B cell (primary cell): Measurements from ENCODE around the gene MUC4. TPM values are rescaled to one million over a fixed set of nuclear protein-coding genes. Genes with fewer than 3 reads are reported as not detected.
"Not testable (repeated sequence)": the region's sequence is repeated elsewhere in the genome, so short reads cannot be mapped to it uniquely, and the experiment has no call there.

Source experiments
- ATAC-seq: fragments of 200-7000 bp; cut with Tn5 transposase; one replicate; pipeline ENCODE4 v1.10.0; 2021; ENCODE audit warnings: low read depth, mild to moderate bottlenecking, moderate number of reproducible peaks, moderate library complexity
- CTCF ChIA-PET: fragments of 350-600 bp; sonication (Branson Sonifier 250); formaldehyde crosslinking; loops from one replicate; lab custom pipeline; 2021; ENCODE audit warnings: antibody characterized with exemption, inconsistent platforms; lab: Charles Lee
- POLR2A ChIA-PET: fragments of 350-600 bp; sonication (Branson Sonifier 250); formaldehyde crosslinking; loops from one replicate; lab custom pipeline; 2021; ENCODE audit warnings: antibody characterized with exemption; lab: Charles Lee
- DNase-seq: peaks from one replicate; pipeline ENCODE4 v3.0.0; 2013
- H2AFZ ChIP-seq: 2 replicates; pipeline ENCODE4 v1.6.1; 2012; ENCODE audit warnings: mild to moderate bottlenecking, low read depth, low read length; ENCODE audit not compliant: insufficient read depth, poor library complexity, severe bottlenecking
- H3K27ac ChIP-seq, 2 donors: 1 replicate in 1 of 2; 2 replicates in 1 of 2; pipeline ENCODE4 v1.5.1; 2012 to 2013; ENCODE audit warnings: low read length in 2 of 2, mild to moderate bottlenecking in 2 of 2, moderate library complexity in 1 of 2
- H3K27me3 ChIP-seq, 4 experiments: fragments of 200-600 bp in 1 of 4; sonication (generic) in 1 of 4; replicated peaks in 1 of 4; 1 replicate in 2 of 4; 2 replicates in 2 of 4; pipeline versions ENCODE4 v1.6.1 to v1.7.0; 2013 to 2016; ENCODE audit warnings: low read length in 3 of 4, mild to moderate bottlenecking in 2 of 4, mixed read lengths in 1 of 4, moderate library complexity in 1 of 4; ENCODE audit not compliant: insufficient read depth in 4 of 4, control insufficient read depth in 3 of 4; ENCODE audit errors: control extremely low read depth in 1 of 4
- H3K36me3 ChIP-seq, 2 experiments: replicated peaks in 1 of 2; 1 replicate in 1 of 2; 2 replicates in 1 of 2; pipeline versions ENCODE4 v1.6.1 to v1.7.1; 2013; ENCODE audit warnings: low read length in 1 of 2; ENCODE audit not compliant: insufficient read depth in 2 of 2, control insufficient read depth in 1 of 2; ENCODE audit errors: control extremely low read depth in 1 of 2, extremely low read depth in 1 of 2
- H3K4me1 ChIP-seq, 2 donors: fragments of 200-600 bp in 1 of 2; sonication (generic) in 1 of 2; 1 replicate in 1 of 2; 2 replicates in 1 of 2; pipeline versions ENCODE4 v1.5.1 to v1.6.1; 2013 to 2017; ENCODE audit warnings: low read length in 2 of 2; ENCODE audit not compliant: control insufficient read depth in 2 of 2, insufficient read depth in 2 of 2
- H3K4me2 ChIP-seq: replicated peaks from 2 replicates; pipeline ENCODE3; 2012; ENCODE audit warnings: mild to moderate bottlenecking, low read depth, low read length; ENCODE audit not compliant: poor library complexity, severe bottlenecking
- H3K4me3 ChIP-seq, 5 experiments: fragments of 200-600 bp in 1 of 5; sonication (generic) in 1 of 5; 1 replicate in 3 of 5; 2 replicates in 2 of 5; pipeline versions ENCODE4 v1.5.1 to v1.7.0; 2011 to 2016; ENCODE audit warnings: low read length in 4 of 5, mild to moderate bottlenecking in 4 of 5, low read depth in 2 of 5, control low read depth in 1 of 5, moderate library complexity in 1 of 5; ENCODE audit not compliant: insufficient read depth in 1 of 5; ENCODE audit errors: control extremely low read depth in 1 of 5, extremely low read depth in 1 of 5
- H3K79me2 ChIP-seq: fragments of 200-600 bp; sonication (generic); one replicate; pipeline ENCODE4 v1.6.0; 2016; ENCODE audit warnings: low read length; ENCODE audit not compliant: control insufficient read depth, insufficient read depth
- H3K9ac ChIP-seq: fragments of 200-600 bp; sonication (generic); 2 replicates; pipeline ENCODE4 v1.6.1; 2017; ENCODE audit warnings: mild to moderate bottlenecking, low read length, moderate library complexity
- H3K9me3 ChIP-seq, 3 donors: one replicate each; pipeline versions ENCODE4 v1.6.1 to v1.7.1; 2013; ENCODE audit warnings: low read length in 2 of 3; ENCODE audit not compliant: control insufficient read depth in 2 of 3, insufficient read depth in 1 of 3; ENCODE audit errors: control extremely low read depth in 1 of 3
- H4K20me1 ChIP-seq: 2 replicates; pipeline ENCODE4 v1.6.0; 2012; ENCODE audit warnings: mild to moderate bottlenecking, low read length; ENCODE audit not compliant: insufficient read depth, control insufficient read depth, poor library complexity, severe bottlenecking
- H3K27ac Mint-ChIP-seq: one replicate; pipeline ENCODE4 v1.8.0; 2021; ENCODE audit warnings: mixed read lengths
- H3K27me3 Mint-ChIP-seq: one replicate; pipeline ENCODE4 v1.8.0; 2021; ENCODE audit warnings: mixed read lengths
- H3K4me1 Mint-ChIP-seq: one replicate; pipeline ENCODE4 v1.8.0; 2021; ENCODE audit warnings: mixed read lengths
- H3K4me3 Mint-ChIP-seq: one replicate; pipeline ENCODE4 v1.8.0; 2021; ENCODE audit warnings: mixed read lengths
- H3K9me3 Mint-ChIP-seq: one replicate; pipeline ENCODE4 v1.8.0; 2022; ENCODE audit warnings: mixed read lengths; ENCODE audit not compliant: insufficient read depth
- CTCF ChIP-seq: fragments of 200-600 bp; IDR thresholded peaks from one replicate; pipeline ENCODE4 v1.8.0; 2022; ENCODE audit warnings: antibody characterized with exemption, mild to moderate bottlenecking
- EZH2 ChIP-seq: IDR thresholded peaks from 2 replicates; pipeline ENCODE4 v1.6.1; 2012; ENCODE audit warnings: borderline replicate concordance, low read depth, mild to moderate bottlenecking, moderate library complexity, low read length; ENCODE audit not compliant: insufficient read depth, poor library complexity, severe bottlenecking
- WGBS: methylation state at CpG from one replicate; pipeline ENCODE4 v1.1.5; 2013; ENCODE audit warnings: missing lambda C conversion rate; ENCODE audit not compliant: insufficient coverage; 5-methylcytosine and 5-hydroxymethylcytosine counted together
- intact Hi-C: fragments of 100-400 bp; cut with micrococcal nuclease; formaldehyde crosslinking; loops from one replicate; pipeline ENCODE4 v1.10.0; 2022
- polyA plus RNA-seq: library from polyadenylated mRNA; depleted of rRNA; stranded (reverse); fragments of >200 nt; gene quantifications from 2 replicates; pipeline ENCODE4 v1.2.3, GENCODE V29; 2012
- total RNA-seq, 2 donors: library from RNA; stranded (reverse); fragments of 120-200 nt in 1 of 2; gene quantifications; 1 replicate in 1 of 2; 2 replicates in 1 of 2; pipeline versions ENCODE4 v1.2.3 to v1.2.4, GENCODE V29; 2013 to 2022

The MUC4 gene
- total and polyA plus RNA-seq, 2 donors (not counting 1 experiment from before 2014, with no cell fraction given), result 0.22 to 1.2 TPM

- Mint-ChIP-seq H3K4me3 (no peak overlapping the region), H3K4me1 (no peaks in the 10 kb centered on the region), H3K9me3 (no peaks in the 10 kb centered on the region), H3K27me3 (peaks cover 14% of the 10 kb centered on the region), H3K27ac (no peak overlapping the region)
- Histone ChIP-seq H4K20me1 (no peaks in the 10 kb centered on the region), H3K4me1 (no peaks in the 10 kb centered on the region), H3K4me3 (no peak overlapping the region), H3K36me3 (no peaks in the 10 kb centered on the region), H3K27me3 (peaks cover 0 to 4% (median 2%) of the 10 kb centered on the region in 4 experiments), H3K79me2 (no peaks in the 10 kb centered on the region), H3K27ac (no peak overlapping the region), H3K4me2 (no peak overlapping the region), H3K9ac (no peak overlapping the region), H3K9me3 (no peaks in the 10 kb centered on the region), H2AFZ (no peak overlapping the region)
- TF ChIP-seq EZH2 (no peak), CTCF (no peak)
- 95% methylated on average over 15 of the region's 21 CpGs for WGBS
- CTCF ChIA-PET, result interaction anchor here (1.4 kb wide), 1 partner anchor 33 kb away, joined by 4 read pairs; no protein-coding TSS in a partner anchor
- intact Hi-C loops, result no loop called here
- DNase-seq, result no peak
- no peak for ATAC-seq
- POLR2A ChIA-PET, result no interaction called here
Observed at GRCh38 chr3:195818301-195818700, 6.6 kb upstream of the MUC4 start.

- no peaks in the 10 kb centered on the region for H3K4me1 Mint-ChIP-seq
- POLR2A ChIA-PET, result no interaction called here
- H3K27me3 ChIP-seq, result peaks cover 0 to 4% (median 2%) of the 10 kb centered on the region in 4 experiments
- CTCF ChIA-PET, result no interaction called here
- H4K20me1 ChIP-seq, result no peaks in the 10 kb centered on the region
- H2AFZ ChIP-seq, result no peak overlapping the region
- no peak overlapping the region for H3K27ac ChIP-seq
- intact Hi-C loops, result no loop called here
- no peak overlapping the region for H3K4me2 ChIP-seq
- no peaks in the 10 kb centered on the region for H3K36me3 ChIP-seq
- ATAC-seq, result no peak
- no peaks in the 10 kb centered on the region for H3K4me1 ChIP-seq
- no peaks in the 10 kb centered on the region for H3K9me3 ChIP-seq
- no peak overlapping the region for H3K27ac Mint-ChIP-seq
- no peak overlapping the region for H3K4me3 ChIP-seq
- H3K9ac ChIP-seq, result no peak overlapping the region
- H3K27me3 Mint-ChIP-seq, result peaks cover 15% of the 10 kb centered on the region
- WGBS, result 96% methylated on average over 14 of the region's 17 CpGs
- H3K79me2 ChIP-seq, result no peaks in the 10 kb centered on the region
- no peak overlapping the region for H3K4me3 Mint-ChIP-seq
- TF ChIP-seq EZH2, result no peak
- H3K9me3 Mint-ChIP-seq, result no peaks in the 10 kb centered on the region
- DNase-seq, result no peak
Observed at GRCh38 chr3:195817578-195818135, 5.9 kb upstream of the MUC4 start.

- H3K4me2 ChIP-seq, DNase-seq, H4K20me1 ChIP-seq, H2AFZ ChIP-seq, H3K36me3 ChIP-seq, H3K27ac ChIP-seq, H3K27me3 ChIP-seq, H3K9me3 ChIP-seq, H3K4me3 ChIP-seq, ATAC-seq, H3K9me3 Mint-ChIP-seq, CTCF ChIA-PET, H3K79me2 ChIP-seq, H3K4me1 ChIP-seq, H3K4me3 Mint-ChIP-seq, H3K27ac Mint-ChIP-seq, POLR2A ChIA-PET, intact Hi-C loops, H3K9ac ChIP-seq, H3K4me1 Mint-ChIP-seq: not testable (repeated sequence)
- peaks cover 13% of the 10 kb centered on the region for H3K27me3 Mint-ChIP-seq
- 88% methylated on average over 17 of the region's 23 CpGs for WGBS
Observed at GRCh38 chr3:195816276-195816913, 4.7 kb upstream of the MUC4 start.
